ENCODE results near the gene HSPA5. TPM values are rescaled to one million over a fixed set of nuclear protein-coding genes. Genes with fewer than 3 reads are reported as not detected.
A peak's percentile ranks its signal among the peaks of the same experiment; 100 is the strongest.

The HSPA5 gene
- total and polyA plus RNA-seq, 10 of the 15 experiments (the other 5 are each of a cell fraction or from before 2014, with no cell fraction given), result 39.8 to 517 (median 105) TPM

DNA sequence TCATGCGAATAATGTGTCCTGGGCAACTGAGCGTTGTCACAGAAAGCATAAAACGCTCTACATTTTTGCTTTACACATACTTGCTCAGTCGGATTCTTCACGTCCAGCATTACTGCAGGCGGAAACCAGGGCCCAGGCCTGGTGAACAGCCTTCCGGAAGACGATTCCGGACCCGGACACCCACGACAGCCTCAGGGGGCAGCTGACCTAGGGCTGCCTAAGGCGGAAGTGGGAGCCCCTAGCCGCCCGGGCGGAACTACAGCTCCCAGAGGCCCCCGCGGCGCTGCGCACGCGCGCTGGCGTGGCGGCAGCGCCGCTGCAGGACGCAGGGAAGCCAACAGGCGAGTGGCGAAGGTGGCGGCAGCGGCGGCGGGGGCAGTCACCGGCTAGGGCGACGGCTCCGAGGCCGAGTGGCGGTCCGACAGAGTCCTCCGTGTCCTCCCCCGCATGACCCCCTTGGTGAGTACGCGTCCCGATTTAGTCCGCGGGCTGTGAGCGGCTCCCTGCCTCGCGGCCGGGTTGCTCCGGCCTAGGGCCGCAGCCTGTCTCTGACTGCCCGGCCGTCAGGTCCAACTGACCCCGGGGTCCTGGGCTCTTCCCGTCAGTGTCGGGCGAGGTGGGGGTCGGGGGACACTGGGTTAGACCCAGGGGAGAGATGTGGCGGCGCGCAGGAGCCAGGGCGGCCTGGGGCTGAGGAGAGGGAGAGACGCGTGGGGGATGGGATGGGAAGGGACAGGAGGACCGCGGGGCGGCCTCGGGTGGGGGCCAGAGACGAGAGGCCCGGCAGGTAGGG, 20.6 kb upstream of the HSPA5 start, which contains the start of gene GAPVD1 (continued):
- TF ChIP-seq SKIL (IDR thresholded peaks at IDR 0.05; ENCODE audit: low read depth, poor library complexity, severe bottlenecking) (no peak), PAX8 (IDR thresholded peaks at IDR 0.05) (no peak), EP300 (IDR thresholded peaks at IDR 0.05; ENCODE audit: borderline replicate concordance in 1 of 2, control insufficient read depth in 1 of 2, low read depth in 2 of 2, low read length in 2 of 2) (no peak), NKRF (conservative IDR thresholded peaks at IDR 0.05) (peak; percentile 69; the same call in 1 of the 2 replicates), RAD51 (IDR thresholded peaks at IDR 0.05) (peak; percentile 73), CREB1 (IDR thresholded peaks at IDR 0.05; ENCODE audit: low read depth) (peak; percentile 45; the same call in 1 of the 2 replicates), NR2C2 (IDR thresholded peaks at IDR 0.05; ENCODE audit: borderline replicate concordance, control insufficient read depth, insufficient read length, low read depth) (no peak), NFXL1 (IDR thresholded peaks at IDR 0.05; ENCODE audit: borderline replicate concordance) (no peak), SMARCA5 (IDR thresholded peaks at IDR 0.05) (0 out of 2 replicates have a peak, but pooled peaks have one; percentile 36), STAT1 (conservative IDR thresholded peaks at IDR 0.05) (0 out of 2 replicates have a peak, but pooled peaks have one; percentile 44), IRF4 (IDR thresholded peaks at IDR 0.05; ENCODE audit: low read depth, low read length) (0 out of 2 replicates have a peak, but pooled peaks have one; percentile 40), ZNF24 (IDR thresholded peaks at IDR 0.05) (0 out of 2 replicates have a peak, but pooled peaks have one; percentile 15), ZNF384 (IDR thresholded peaks at IDR 0.05; ENCODE audit: borderline replicate concordance, low read depth, low read length) (no peak), SIX5 (IDR thresholded peaks at IDR 0.05; ENCODE audit: low read depth, low read length, severe bottlenecking) (peak; percentile 95), POLR2A (IDR thresholded peaks at IDR 0.05; ENCODE audit: low read depth, low read length) (peak; percentile 89), SPI1 (IDR thresholded peaks at IDR 0.05; ENCODE audit: borderline replicate concordance, insufficient read depth, low read depth, low read length) (peak; percentile 69; the same call in 1 of the 2 replicates), RUNX3 (IDR thresholded peaks at IDR 0.05; ENCODE audit: low read length) (peak; percentile 37; the same call in 1 of the 2 replicates), SREBF1 (IDR thresholded peaks at IDR 0.05; ENCODE audit: low read length) (peak; percentile 69), PML (IDR thresholded peaks at IDR 0.05; ENCODE audit: low read length) (peak; percentile 78; the same call in 1 of the 2 replicates), CBX5 (IDR thresholded peaks at IDR 0.05; ENCODE audit: low read depth) (no peak), SMAD5 (IDR thresholded peaks at IDR 0.05; ENCODE audit: low read depth) (peak; percentile 66), ASH2L (IDR thresholded peaks at IDR 0.05; ENCODE audit: borderline replicate concordance, low read depth) (no peak), ZNF622 (IDR thresholded peaks at IDR 0.05) (no peak), NBN (IDR thresholded peaks at IDR 0.05) (peak; percentile 22; the same call in 1 of the 2 replicates)
- TF ChIP-seq, protein P1, sequence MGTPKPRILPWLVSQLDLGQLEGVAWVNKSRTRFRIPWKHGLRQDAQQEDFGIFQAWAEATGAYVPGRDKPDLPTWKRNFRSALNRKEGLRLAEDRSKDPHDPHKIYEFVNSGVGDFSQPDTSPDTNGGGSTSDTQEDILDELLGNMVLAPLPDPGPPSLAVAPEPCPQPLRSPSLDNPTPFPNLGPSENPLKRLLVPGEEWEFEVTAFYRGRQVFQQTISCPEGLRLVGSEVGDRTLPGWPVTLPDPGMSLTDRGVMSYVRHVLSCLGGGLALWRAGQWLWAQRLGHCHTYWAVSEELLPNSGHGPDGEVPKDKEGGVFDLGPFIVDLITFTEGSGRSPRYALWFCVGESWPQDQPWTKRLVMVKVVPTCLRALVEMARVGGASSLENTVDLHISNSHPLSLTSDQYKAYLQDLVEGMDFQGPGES (IDR thresholded peaks at IDR 0.05), result no peak
- TF ChIP-seq, protein P2, sequence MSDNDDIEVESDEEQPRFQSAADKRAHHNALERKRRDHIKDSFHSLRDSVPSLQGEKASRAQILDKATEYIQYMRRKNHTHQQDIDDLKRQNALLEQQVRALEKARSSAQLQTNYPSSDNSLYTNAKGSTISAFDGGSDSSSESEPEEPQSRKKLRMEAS (IDR thresholded peaks at IDR 0.05; ENCODE audit: low read depth, low read length), result no peak; the same call in 1 of the 2 replicates
